ENCODE measurements around the gene VARS2. TPM values are rescaled to one million over a fixed set of nuclear protein-coding genes. Genes with fewer than 3 reads are reported as not detected.
"Not testable (repeated sequence)": the region's sequence is repeated elsewhere in the genome, so short reads cannot be mapped to it uniquely, and the experiment has no call there.

Gene VARS2
- total RNA-seq, 1 experiment from 2014 or later = 60.3 TPM

DNA sequence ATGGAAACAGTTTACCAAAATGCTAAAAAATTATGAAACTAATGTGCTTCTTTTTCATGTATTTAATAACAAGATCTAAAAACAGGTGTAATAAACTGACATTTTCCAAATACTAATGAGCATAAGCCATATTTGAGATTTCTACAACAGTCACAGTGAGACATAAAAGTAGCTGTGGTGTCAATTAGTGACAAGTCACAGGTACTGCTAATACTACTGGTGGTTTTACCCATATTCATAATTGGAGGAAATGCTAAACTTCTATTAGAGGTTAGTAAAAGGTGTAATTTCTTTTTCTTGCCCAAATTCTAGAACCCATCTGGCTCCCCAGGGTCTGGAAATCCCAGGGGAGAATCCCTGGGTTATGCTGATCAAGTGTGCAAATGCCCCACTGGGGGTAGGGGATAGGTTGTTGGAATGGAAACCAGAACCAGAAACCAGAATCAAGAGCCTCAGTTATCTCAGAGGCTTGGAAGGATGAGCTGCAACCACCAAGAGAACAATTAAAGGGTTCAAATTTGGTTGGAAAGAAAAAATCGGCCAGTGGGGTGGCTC lies 13.1 kb upstream of the VARS2 start:
- DNase-seq = no peak
- TF ChIP-seq, protein P1, sequence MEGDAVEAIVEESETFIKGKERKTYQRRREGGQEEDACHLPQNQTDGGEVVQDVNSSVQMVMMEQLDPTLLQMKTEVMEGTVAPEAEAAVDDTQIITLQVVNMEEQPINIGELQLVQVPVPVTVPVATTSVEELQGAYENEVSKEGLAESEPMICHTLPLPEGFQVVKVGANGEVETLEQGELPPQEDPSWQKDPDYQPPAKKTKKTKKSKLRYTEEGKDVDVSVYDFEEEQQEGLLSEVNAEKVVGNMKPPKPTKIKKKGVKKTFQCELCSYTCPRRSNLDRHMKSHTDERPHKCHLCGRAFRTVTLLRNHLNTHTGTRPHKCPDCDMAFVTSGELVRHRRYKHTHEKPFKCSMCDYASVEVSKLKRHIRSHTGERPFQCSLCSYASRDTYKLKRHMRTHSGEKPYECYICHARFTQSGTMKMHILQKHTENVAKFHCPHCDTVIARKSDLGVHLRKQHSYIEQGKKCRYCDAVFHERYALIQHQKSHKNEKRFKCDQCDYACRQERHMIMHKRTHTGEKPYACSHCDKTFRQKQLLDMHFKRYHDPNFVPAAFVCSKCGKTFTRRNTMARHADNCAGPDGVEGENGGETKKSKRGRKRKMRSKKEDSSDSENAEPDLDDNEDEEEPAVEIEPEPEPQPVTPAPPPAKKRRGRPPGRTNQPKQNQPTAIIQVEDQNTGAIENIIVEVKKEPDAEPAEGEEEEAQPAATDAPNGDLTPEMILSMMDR (conservative IDR thresholded peaks at IDR 0.05) = no peak
- BruUV-seq (replicated peaks) = no TSS peak
- H3K36me3 ChIP-seq (ENCODE audit: low read depth) = 0 out of 2 replicates have a peak, but pooled peaks cover 6% of the 10 kb centered on the region
- no peaks in the 10 kb centered on the region; the same call in 1 of the 2 replicates for H4K20me1 ChIP-seq (ENCODE audit: insufficient read depth)
- no peak overlapping the region for H3K4me3 ChIP-seq
- H3K79me2 ChIP-seq (ENCODE audit: low read depth) = no peaks in the 10 kb centered on the region
- H2AFZ ChIP-seq = no peak overlapping the region
- no peak overlapping the region for H3K27ac ChIP-seq
- no peaks in the 10 kb centered on the region for H3K9me3 ChIP-seq (ENCODE audit: insufficient read depth, low read depth)
- CTCF ChIA-PET = interaction anchor here (0.6 kb wide), 1 partner anchor 65 kb away, joined by 4 read pairs; no protein-coding TSS in a partner anchor
- intact Hi-C loops (cut with micrococcal nuclease; ENCODE audit: unreplicated experiment) = no loop called here
- H3F3A ChIP-seq (ENCODE audit: insufficient read depth, low read depth) = peaks cover 46% of the 10 kb centered on the region
- H3K4me1 ChIP-seq (replicated peaks; ENCODE audit: insufficient read depth) = no peaks in the 10 kb centered on the region
- H3K27me3 ChIP-seq (ENCODE audit: insufficient read depth, low read depth) = no peaks in the 10 kb centered on the region
- POLR2A ChIA-PET (ENCODE audit: unreplicated experiment) = no interaction called here
- H3K4me2 ChIP-seq = no peak overlapping the region
- H3K9me2 ChIP-seq (ENCODE audit: insufficient read depth) = no peaks in the 10 kb centered on the region

DNA sequence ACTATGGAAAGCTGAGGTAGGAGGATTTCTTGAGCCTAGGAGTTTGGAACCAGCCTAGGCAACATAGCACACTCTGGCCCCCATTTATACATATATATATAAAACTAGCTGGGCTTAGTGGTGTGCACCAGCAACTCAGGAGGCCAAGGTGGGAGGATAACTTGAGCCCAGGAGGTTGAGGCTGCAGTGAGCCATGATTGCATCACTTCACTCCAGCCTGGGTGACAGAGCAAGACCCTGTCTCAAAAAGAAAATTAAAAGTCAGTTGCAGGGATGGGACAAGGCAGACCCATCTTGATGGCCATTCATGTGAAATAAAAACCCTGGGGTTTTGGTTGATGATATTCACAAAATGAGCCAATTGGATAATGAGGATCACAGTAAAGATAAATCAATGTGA lies 12.6 kb upstream of the VARS2 start:
- Histone ChIP-seq H3K36me3 (ENCODE audit: low read depth) (0 out of 2 replicates have a peak, but pooled peaks cover 3% of the 10 kb centered on the region), H3K79me2 (ENCODE audit: low read depth) (no peaks in the 10 kb centered on the region), H2AFZ (no peak overlapping the region), H3K27ac (no peak overlapping the region), H3K4me1 (replicated peaks; ENCODE audit: insufficient read depth) (no peaks in the 10 kb centered on the region), H3K4me2 (no peak overlapping the region), H3K4me3 (no peak overlapping the region), H3K9me2 (ENCODE audit: insufficient read depth) (no peaks in the 10 kb centered on the region), H3K27me3 (ENCODE audit: insufficient read depth, low read depth) (no peaks in the 10 kb centered on the region), H3K9me3 (ENCODE audit: insufficient read depth, low read depth) (no peaks in the 10 kb centered on the region), H3F3A (ENCODE audit: insufficient read depth, low read depth) (peaks cover 51% of the 10 kb centered on the region), H4K20me1 (ENCODE audit: insufficient read depth) (no peaks in the 10 kb centered on the region; the same call in 1 of the 2 replicates)
- intact Hi-C loops (cut with micrococcal nuclease; ENCODE audit: unreplicated experiment) = no loop called here
- TF ChIP-seq, protein P1 (conservative IDR thresholded peaks at IDR 0.05) = no peak
- no peak for TF ChIP-seq EZH2 (IDR thresholded peaks at IDR 0.05; ENCODE audit: low read depth)
- BruUV-seq (replicated peaks) = no TSS peak
- POLR2A ChIA-PET (ENCODE audit: unreplicated experiment) = interaction anchor here (0.6 kb wide), 1 partner anchor 170 kb away, joined by 7 read pairs; no protein-coding TSS in a partner anchor
- no peak for DNase-seq
- CTCF ChIA-PET = no interaction called here

DNA sequence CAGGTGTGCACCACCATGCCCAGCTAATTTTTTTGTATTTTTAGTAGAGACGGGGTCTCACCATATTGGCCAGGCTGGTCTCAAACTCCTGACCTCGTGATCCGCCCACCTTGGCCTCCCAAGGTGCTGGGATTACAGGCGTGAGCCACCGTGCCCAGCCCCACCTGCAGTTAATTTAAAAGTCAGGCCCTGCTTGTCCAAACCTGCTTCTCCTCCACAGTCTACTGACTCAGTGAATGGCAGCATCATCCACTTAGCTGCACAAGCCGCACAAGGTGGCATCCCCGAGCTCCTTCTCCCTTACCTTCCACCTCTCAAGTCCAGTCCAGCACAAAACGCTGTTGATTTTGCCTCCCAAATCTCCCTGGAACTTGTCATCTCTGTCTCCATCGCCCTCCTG lies 11.8 kb upstream of the VARS2 start:
- H3F3A ChIP-seq (ENCODE audit: insufficient read depth, low read depth) = peaks cover 56% of the 10 kb centered on the region
- H3K27me3 ChIP-seq (ENCODE audit: insufficient read depth, low read depth); POLR2A ChIA-PET (ENCODE audit: unreplicated experiment); H3K9me2 ChIP-seq (ENCODE audit: insufficient read depth); H3K9me3 ChIP-seq (ENCODE audit: insufficient read depth, low read depth); H3K36me3 ChIP-seq (ENCODE audit: low read depth); H3K4me1 ChIP-seq (replicated peaks; ENCODE audit: insufficient read depth); H4K20me1 ChIP-seq (ENCODE audit: insufficient read depth); H3K79me2 ChIP-seq (ENCODE audit: low read depth); BruUV-seq (replicated peaks); H3K4me2 ChIP-seq; H3K4me3 ChIP-seq; intact Hi-C loops (cut with micrococcal nuclease; ENCODE audit: unreplicated experiment); DNase-seq; H2AFZ ChIP-seq; H3K27ac ChIP-seq: not testable (repeated sequence)
- CTCF ChIA-PET = interaction anchor here (0.6 kb wide), 1 partner anchor 306 kb away, joined by 10 read pairs; no protein-coding TSS in a partner anchor

DNA sequence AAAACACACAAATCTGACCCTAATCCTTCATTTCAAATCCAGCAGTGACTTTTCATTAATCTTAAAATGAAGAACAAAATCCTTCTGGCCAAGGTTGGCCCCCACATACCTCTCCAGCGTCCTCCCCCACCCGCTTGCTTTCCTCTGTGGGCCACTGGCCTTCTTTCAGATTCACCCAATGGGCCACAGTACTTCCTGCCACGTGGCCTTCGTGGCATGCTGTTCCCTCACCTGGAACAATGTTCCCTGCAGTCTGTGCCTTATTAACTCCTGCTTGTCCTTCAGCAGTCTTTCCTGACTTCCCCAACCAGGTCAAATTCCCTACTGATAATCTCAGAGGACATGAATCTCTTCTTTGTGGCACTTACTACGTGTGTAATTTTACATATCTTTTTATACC lies 11.3 kb upstream of the VARS2 start:
- Histone ChIP-seq H3K27ac (no peak overlapping the region), H3K4me1 (replicated peaks; ENCODE audit: insufficient read depth) (no peaks in the 10 kb centered on the region), H4K20me1 (ENCODE audit: insufficient read depth) (no peaks in the 10 kb centered on the region; the same call in 1 of the 2 replicates), H3K27me3 (ENCODE audit: insufficient read depth, low read depth) (no peaks in the 10 kb centered on the region), H3K36me3 (ENCODE audit: low read depth) (no peaks in the 10 kb centered on the region), H3K4me3 (no peak overlapping the region), H2AFZ (no peak overlapping the region), H3F3A (ENCODE audit: insufficient read depth, low read depth) (peaks cover 55% of the 10 kb centered on the region), H3K79me2 (ENCODE audit: low read depth) (no peaks in the 10 kb centered on the region), H3K9me3 (ENCODE audit: insufficient read depth, low read depth) (no peaks in the 10 kb centered on the region), H3K4me2 (no peak overlapping the region), H3K9me2 (ENCODE audit: insufficient read depth) (no peaks in the 10 kb centered on the region)
- DNase-seq = no peak
- BruUV-seq (replicated peaks) = no TSS peak
- ChIA-PET CTCF (no interaction called here), POLR2A (ENCODE audit: unreplicated experiment) (no interaction called here)
- intact Hi-C loops (cut with micrococcal nuclease; ENCODE audit: unreplicated experiment) = no loop called here
- TF ChIP-seq EZH2 (IDR thresholded peaks at IDR 0.05; ENCODE audit: low read depth) = no peak
- TF ChIP-seq, protein P1 (conservative IDR thresholded peaks at IDR 0.05) = no peak

Measured in PC-9 (cell line).